RWPE1 (cell line): ENCODE results near the gene GYPC.

Experiments
- CTCF ChIA-PET: fragments of 350-600 bp; sonication (Branson Sonifier 250); formaldehyde crosslinking; extraction: SDS; loops from one replicate; lab custom pipeline; 2021; lab: Yijun Ruan, JAX
- POLR2A ChIA-PET: fragments of 400-600 bp; formaldehyde crosslinking; extraction: SDS; loops from one replicate; lab custom pipeline; 2020; ENCODE audit warnings: antibody characterized with exemption; ENCODE audit not compliant: low non-redundant PET; lab: Yijun Ruan, JAX
- DNase-seq: peaks from one replicate; pipeline ENCODE4 v3.0.0; 2012; ENCODE audit warnings: low spot score
- H3K27ac ChIP-seq: fragments of 450-650 bp; 2 replicates; pipeline ENCODE4 v1.5.1; 2017
- CTCF ChIP-seq: fragments of 450-650 bp; conservative IDR thresholded peaks from 2 replicates; pipeline ENCODE4 v1.5.1; 2017; ENCODE audit warnings: low read depth, mild to moderate bottlenecking

Gene GYPC

GRCh38 chr2:126664639-126665038 lies 8.7 kb downstream of the GYPC start:
- CTCF ChIA-PET, result no interaction called here
- no peak for DNase-seq
- H3K27ac ChIP-seq, result no peak overlapping the region

GRCh38 chr2:126665483-126665882 lies 9.5 kb downstream of the GYPC start:
- H3K27ac ChIP-seq, result no peak overlapping the region
- no peak for TF ChIP-seq CTCF
- DNase-seq, result no peak
- POLR2A ChIA-PET, result no interaction called here
- CTCF ChIA-PET, result interaction anchor here (0.6 kb wide), 1 partner anchor 46 kb away, joined by 3 read pairs; no protein-coding TSS in a partner anchor

More at GRCh38 chr2:126664639-126665038, 8.7 kb downstream of the GYPC start:
- no peak for TF ChIP-seq CTCF
- POLR2A ChIA-PET, result no interaction called here

GRCh38 chr2:126668254-126668653 lies 12.3 kb downstream of the GYPC start:
- no peak overlapping the region for H3K27ac ChIP-seq
- no peak for TF ChIP-seq CTCF
- DNase-seq, result no peak
- ChIA-PET POLR2A (no interaction called here), CTCF (no interaction called here)

GRCh38 chr2:126669772-126670171 lies 13.8 kb downstream of the GYPC start:
- no peak for DNase-seq
- no peak for TF ChIP-seq CTCF
- H3K27ac ChIP-seq, result no peak overlapping the region
- ChIA-PET CTCF (no interaction called here), POLR2A (no interaction called here)

- POLR2A ChIA-PET, result no interaction called here
- CTCF ChIA-PET, result no interaction called here
- H3K27ac ChIP-seq, result no peak overlapping the region
- TF ChIP-seq CTCF, result no peak
- DNase-seq, result no peak
Observed at GRCh38 chr2:126671488-126671887, 15.5 kb downstream of the GYPC start.

GRCh38 chr2:126672980-126673605 lies 17.1 kb downstream of the GYPC start:
- ChIA-PET POLR2A (no interaction called here), CTCF (interaction anchor here (0.7 kb wide), 1 partner anchor 22 kb away, joined by 3 read pairs; no protein-coding TSS in a partner anchor)
- no peak overlapping the region for H3K27ac ChIP-seq
- no peak for DNase-seq
- TF ChIP-seq CTCF, result no peak
